Measurements from ENCODE around the gene METTL13. TPM values are rescaled to one million over a fixed set of nuclear protein-coding genes. Genes with fewer than 3 reads are reported as not detected.

The METTL13 gene, protein sequence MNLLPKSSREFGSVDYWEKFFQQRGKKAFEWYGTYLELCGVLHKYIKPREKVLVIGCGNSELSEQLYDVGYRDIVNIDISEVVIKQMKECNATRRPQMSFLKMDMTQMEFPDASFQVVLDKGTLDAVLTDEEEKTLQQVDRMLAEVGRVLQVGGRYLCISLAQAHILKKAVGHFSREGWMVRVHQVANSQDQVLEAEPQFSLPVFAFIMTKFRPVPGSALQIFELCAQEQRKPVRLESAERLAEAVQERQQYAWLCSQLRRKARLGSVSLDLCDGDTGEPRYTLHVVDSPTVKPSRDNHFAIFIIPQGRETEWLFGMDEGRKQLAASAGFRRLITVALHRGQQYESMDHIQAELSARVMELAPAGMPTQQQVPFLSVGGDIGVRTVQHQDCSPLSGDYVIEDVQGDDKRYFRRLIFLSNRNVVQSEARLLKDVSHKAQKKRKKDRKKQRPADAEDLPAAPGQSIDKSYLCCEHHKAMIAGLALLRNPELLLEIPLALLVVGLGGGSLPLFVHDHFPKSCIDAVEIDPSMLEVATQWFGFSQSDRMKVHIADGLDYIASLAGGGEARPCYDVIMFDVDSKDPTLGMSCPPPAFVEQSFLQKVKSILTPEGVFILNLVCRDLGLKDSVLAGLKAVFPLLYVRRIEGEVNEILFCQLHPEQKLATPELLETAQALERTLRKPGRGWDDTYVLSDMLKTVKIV
- 10 to 100 TPM; 22.1 to 24.8 TPM for total RNA-seq
- long read RNA-seq, transcript METTL13-202 (8 exons, 3,022 nt): minor isoform, 7 of 63 reads
- long read RNA-seq, transcript METTL13-201 (8 exons, 3,327 nt): major isoform, 34 of 63 reads
- long read RNA-seq, partial matches to known transcripts: 10 of 63 reads
- long read RNA-seq, other reads (novel, unspliced or antisense): 12 of 63 reads

GRCh38 chr1:171781176-171781875 lies at the start of gene METTL13:
TSS of gene METTL13 (plus strand) at chr1:171781660. CDS start at chr1:171781968, 308 bp downstream.
- intact Hi-C loops (cut with DNase I, micrococcal nuclease): loop anchor here in 1 of 2 donors (1.0 kb wide), 1 partner anchor 38 kb away; no protein-coding TSS in a partner anchor
- DNase-seq: peak; percentile 98 to 99
- ATAC-seq: peak; percentile 95

- intact Hi-C loops (cut with DNase I, micrococcal nuclease): no loop called here
- ATAC-seq (no peak), DNase-seq (no peak)
Measured at GRCh38 chr1:171736196-171736595, 45.3 kb upstream of the METTL13 start.

DNA sequence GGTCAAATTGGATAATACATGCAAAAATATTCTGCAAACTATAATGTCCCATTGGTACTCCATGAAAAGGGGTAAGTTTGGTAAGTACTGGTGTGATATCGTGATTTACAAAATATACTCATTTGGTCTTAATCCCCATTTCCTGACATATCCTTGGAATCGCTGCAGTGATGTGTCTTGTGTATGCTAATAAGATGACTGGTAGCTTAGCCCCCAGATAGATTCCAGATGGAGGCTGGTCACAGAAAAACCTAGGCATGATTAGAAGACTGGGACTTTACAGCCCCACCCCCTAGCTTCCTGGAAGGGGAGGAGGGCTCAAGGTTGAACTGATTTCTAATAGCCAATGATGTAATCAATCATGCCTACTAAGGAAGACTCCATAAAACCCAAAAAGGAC lies 42.5 kb upstream of the METTL13 start:
- intact Hi-C loops (cut with DNase I, micrococcal nuclease): no loop called here
- no peak for ATAC-seq
- DNase-seq: no peak

GRCh38 chr1:171739656-171740055 lies 41.8 kb upstream of the METTL13 start:
- intact Hi-C loops (cut with DNase I, micrococcal nuclease): no loop called here
- DNase-seq: no peak
- no peak for ATAC-seq

- intact Hi-C loops (cut with DNase I, micrococcal nuclease): no loop called here
- ATAC-seq (no peak), DNase-seq (no peak)
Measured at GRCh38 chr1:171740356-171740863, 41.0 kb upstream of the METTL13 start.

GRCh38 chr1:171740987-171741871 lies 40.2 kb upstream of the METTL13 start:
- intact Hi-C loops (cut with DNase I, micrococcal nuclease): no loop called here
- peak; percentile 45 to 62 for DNase-seq
- ATAC-seq: peak; percentile 49

DNA sequence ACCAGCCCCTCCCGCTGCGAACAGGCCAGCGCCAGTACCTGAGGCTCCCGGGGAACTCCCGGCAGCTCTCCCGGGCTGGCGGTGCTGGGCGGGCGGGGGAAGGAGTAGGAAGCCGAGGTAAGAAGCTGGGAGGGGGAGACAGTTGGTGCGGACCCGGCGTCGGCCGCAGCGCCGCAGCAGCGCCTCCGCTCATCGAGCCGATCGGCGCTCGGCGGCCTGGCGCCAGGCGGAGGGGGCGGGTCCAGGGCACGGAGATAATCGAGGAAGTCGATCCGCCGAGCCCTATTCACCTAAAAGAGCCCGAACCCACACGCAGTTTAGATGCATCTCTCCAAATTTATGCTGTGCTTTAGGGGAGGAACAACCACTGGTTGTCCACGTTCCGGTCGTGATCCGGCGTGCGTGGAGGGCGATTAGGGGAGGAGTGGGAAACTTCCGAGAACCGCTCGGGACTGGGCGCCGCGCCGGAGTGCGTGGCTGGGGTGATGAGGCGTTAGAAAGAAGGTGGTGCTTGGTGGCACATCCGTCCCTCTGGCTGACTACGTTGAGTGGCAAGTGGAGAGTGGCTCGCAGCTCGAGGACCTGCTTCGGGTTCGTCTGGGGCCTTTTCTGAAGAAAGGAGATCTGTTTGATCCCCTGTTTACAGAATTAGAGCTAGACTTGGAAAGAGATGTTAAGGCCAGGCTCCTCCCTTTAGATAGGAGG lies 39.4 kb upstream of the METTL13 start, which contains the start of gene VAMP4:
Gene VAMP4 (minus strand): TSS at position 194 of the 705 bp plus-strand sequence. CDS start 3,651 bp downstream, outside the sequence.
- DNase-seq (peak; percentile 87 to 93), ATAC-seq (peak; percentile 88)
- intact Hi-C loops (cut with DNase I, micrococcal nuclease): no loop called here

- DNase-seq (peak; percentile 49 to 57), ATAC-seq (peak; percentile 41)
Measured at GRCh38 chr1:171742577-171742922, 38.9 kb upstream of the METTL13 start.

DNA sequence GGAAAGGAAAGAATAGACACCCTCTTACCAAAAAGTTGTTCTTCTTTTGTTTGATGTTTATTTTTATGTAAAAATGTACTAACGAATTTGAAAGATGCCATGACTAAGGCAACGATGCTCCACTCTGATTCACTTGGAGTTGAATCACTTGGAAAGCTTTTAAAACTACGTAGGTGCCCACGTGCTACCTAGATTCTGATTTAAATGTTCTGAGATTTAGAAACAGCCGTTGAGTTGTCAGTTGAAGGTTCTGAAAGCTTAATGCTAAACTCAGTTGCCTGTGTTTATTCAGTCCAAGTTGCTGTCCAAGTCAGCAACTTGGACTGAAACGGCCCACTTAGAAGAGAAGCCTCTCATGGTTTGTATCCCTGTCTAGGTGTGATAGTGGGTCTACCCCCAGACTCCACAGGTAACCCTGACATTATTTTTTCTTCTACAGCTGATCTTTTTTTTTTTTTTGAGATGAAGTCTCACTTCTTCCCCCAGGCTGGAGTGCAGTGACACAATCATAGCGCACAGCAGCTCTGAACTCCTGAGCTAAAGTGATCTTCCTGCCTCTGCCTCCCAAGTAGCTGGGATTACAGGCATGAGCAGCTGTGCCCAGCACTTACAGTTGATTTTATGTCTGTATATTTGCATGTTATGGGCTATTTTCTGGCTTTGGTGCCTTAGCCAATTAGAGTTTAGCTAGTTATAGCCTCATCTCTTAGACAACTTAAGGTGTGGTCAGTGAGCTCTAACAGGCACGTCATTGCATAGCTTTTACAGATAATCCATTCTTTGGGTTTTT lies 38.2 kb upstream of the METTL13 start:
- intact Hi-C loops (cut with DNase I, micrococcal nuclease): loop anchor here in 1 of 2 donors (1.0 kb wide), 1 partner anchor 38 kb away; the partner anchor contains the start of gene METTL13
- DNase-seq: peak; percentile 29 to 41
- peak; percentile 61 for ATAC-seq

More at GRCh38 chr1:171742577-171742922, 38.9 kb upstream of the METTL13 start:
- intact Hi-C loops (cut with DNase I, micrococcal nuclease): no loop called here

DNA sequence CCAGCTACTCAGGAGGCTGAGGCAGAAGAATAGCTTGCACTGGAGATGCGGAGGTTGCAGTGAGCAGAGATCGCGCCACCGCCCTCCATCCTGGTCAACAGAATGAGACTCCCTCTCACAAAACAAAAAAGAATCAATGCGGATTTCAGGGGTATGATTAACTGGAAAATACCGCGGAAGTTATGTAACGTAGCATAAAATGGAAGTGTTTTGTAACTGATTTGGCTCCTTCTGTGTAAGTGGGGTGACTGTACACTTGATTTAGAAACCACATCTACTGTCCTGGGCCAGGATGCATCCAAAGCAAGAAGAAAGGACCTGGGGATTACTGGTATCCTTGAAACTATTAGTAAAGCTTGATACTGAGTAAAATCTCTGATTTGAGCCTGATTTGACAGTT lies 36.5 kb upstream of the METTL13 start:
- no peak for ATAC-seq
- intact Hi-C loops (cut with DNase I, micrococcal nuclease): no loop called here

DNA sequence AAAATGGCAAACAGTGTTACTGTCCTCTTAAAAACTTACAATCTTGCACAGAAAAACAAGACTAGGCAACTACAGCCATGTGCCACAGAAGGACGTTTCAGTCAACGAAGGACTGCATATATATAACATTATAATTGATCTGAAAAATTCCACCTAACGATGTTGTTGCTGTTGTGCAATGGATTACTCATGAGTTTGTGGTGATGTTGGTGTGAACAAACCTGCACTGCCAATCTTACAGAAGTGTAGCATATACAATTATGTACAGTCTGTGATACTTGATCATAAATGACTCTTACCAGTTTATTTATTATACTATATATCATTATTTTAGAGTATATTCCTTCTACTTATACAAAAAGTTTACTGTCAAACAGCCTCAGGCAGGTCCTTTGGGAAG lies 32.8 kb upstream of the METTL13 start:
- no peak for DNase-seq
- ATAC-seq: no peak
- intact Hi-C loops (cut with DNase I, micrococcal nuclease): no loop called here

More for the DNA sequence above, 36.5 kb upstream of the METTL13 start:
- no peak for DNase-seq

GRCh38 chr1:171751221-171751620 lies 30.2 kb upstream of the METTL13 start:
- intact Hi-C loops (cut with DNase I, micrococcal nuclease): no loop called here
- DNase-seq (no peak), ATAC-seq (no peak)

DNA sequence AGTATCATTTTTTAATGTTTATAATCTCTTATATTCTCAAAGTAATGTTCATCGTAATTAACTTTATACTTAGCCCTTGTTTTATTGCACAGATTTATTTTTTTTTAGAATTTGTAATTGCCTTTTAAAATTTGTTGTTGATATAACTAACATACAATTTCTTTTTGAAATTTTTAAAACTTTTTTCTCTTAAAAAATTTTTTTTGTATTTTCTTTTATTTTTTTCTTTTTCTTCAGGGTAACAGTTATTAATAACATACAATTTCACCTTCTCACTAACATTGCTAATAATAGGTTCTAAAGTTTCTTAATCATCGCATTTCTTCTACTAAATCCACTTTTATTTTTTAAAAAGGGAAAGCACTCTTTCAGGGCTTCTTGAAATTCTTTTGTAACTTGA lies 28.3 kb upstream of the METTL13 start:
- ATAC-seq (no peak), DNase-seq (no peak)
- intact Hi-C loops (cut with DNase I, micrococcal nuclease): no loop called here

DNA sequence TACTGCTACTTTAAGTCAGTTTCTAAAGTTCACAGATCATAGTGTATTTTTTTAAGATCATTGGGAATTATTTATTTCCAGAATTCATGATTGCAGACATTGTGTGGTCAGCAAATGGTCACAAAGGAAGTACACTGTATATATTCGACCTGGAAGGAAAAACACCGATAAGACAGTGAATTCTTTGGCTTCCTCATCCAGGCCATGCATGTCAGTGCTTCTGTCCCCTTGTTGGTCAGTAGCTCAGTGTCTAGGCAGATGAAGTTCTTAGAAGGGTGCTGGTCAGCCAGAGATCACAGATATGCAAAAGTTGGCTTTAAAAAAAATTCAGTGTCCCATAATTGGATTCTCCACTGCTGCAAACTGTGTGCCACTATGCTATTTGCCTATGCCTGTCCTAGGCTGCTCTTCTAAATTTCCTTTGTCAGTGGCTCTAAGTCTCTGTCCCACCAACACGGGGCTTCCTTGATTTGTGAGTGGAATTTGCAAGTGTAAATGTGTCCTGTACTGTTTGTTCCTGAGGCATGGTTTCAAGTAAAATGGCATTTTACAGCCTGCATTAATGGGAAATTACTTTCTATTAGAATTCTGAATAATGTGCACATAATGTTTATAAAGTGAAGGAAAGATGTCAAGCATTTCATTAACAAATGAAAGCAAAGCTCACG lies 27.6 kb upstream of the METTL13 start:
- DNase-seq (no peak), ATAC-seq (no peak)
- intact Hi-C loops (cut with DNase I, micrococcal nuclease): no loop called here

DNA sequence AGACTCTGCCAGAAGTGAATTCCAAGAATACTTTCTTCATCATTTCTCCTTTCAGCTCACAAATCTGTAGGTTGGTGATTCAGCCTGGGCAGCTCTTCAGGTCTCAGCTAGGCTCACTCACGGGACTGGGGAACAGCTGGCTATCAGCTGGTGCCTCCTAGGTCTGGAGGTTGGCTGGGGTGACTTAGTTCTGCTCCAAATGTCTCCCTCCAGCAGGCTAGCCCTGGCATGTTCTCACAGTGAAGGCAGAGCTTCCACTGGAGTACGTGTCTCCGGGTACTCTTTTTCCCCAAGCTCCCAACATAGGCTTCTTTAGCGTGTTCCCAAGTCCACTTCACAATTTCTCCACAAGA lies 27.1 kb upstream of the METTL13 start:
- intact Hi-C loops (cut with DNase I, micrococcal nuclease): no loop called here
- ATAC-seq: no peak
- no peak for DNase-seq

GRCh38 chr1:171754971-171755370 lies 26.5 kb upstream of the METTL13 start:
- no peak for DNase-seq
- ATAC-seq: no peak
- intact Hi-C loops (cut with DNase I, micrococcal nuclease): no loop called here

All from left colon (tissue), 2 donors.